NCI-H2196 treated with DMSO at 0.1 percent for 48 hours (cell line): ENCODE measurements around the gene HERC6.
"Not testable (repeated sequence)": the region's sequence is repeated elsewhere in the genome, so short reads cannot be mapped to it uniquely, and the experiment has no call there.

Experiments used
- DNase-seq: peaks from one replicate; lab custom pipeline; 2025; ENCODE audit not compliant: unreplicated experiment; lab: John Stamatoyannopoulos, UW

Gene HERC6

GRCh38 chr4:88378691-88379559 lies at the start of gene HERC6:
Gene HERC6, plus strand, starts transcription at chr4:88378852. Its CDS starts 70 bp downstream, at chr4:88378922.
- peak; percentile 40 for DNase-seq

DNA sequence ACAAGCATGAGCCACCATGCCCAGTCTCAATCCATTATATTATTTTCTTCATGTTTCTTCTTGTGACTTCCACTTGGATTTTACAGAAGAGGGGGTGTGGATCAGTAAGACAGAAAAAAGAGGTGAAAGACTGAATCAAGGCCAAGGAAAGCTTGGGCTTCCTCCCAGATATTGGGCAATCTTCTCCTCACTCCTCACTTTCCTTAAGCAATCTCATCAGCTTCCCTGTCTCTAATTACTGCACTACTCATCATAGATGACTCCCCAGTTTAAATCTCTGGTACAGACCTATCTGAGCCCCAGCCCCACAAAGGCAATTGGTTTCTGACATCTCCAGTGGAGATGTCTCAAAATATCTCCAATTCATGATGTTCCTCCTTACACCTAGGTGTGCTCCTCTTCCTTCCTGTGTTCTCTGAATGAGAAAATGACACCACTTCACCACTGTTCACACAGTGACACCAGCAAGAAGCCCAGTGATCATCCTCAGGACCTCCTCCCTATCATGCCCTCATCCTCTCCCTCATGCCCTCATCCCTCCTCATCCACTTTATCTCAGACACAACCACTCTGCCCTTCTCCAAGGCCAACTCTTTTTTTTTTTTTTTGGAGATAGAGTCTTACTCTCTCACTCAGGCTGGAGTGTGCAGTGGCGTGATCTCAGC lies 44.8 kb upstream of the HERC6 start:
- DNase-seq = no peak

GRCh38 chr4:88335092-88335665 lies 43.5 kb upstream of the HERC6 start:
- no peak for DNase-seq

DNA sequence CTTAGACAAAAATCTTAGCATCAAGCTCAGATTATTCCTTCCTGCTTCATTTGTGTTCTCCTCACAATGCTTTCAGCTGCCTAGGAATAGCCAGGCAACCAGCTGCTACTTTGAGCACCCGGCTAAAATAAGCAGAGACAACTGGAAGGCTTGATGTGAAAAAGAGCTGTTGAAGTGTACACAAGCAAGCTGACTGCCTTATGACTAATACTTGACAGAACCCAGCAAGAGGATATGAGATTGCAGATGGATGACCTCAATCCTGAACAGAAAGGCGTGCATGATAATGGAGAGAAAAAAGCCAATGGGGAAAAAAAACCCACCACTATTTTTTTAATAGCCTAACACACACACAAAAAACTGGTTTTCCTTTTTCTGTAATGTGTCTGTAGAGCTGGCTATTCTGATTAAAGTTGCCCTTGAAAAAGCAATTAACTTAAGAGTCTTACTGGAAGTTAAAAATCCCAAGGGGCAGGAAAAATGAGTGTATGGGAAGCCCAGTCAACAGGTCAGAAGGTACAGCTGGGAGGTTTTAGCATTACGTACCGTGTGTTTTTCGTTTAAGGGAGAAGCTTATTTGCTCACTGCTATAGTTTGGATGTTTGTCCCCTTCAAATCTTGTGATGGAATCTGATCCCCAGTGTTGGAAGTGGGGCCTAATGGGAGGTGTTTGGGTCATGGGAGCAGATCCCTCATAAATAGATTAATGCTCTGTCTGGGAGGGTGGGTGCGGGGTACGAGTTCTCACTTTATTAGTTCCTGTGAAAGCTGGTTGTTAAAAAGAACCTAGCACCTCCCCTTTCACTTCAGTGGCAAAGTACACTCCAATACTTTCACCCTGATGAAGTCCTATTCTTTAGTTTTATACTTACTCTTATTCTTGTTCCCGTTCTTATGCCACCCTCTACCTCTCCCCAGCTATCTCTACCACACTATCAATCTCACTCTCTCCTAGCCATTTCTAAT lies 37.1 kb upstream of the HERC6 start:
- DNase-seq = no peak

- DNase-seq = not testable (repeated sequence)
Measured at GRCh38 chr4:88346902-88347301, 31.8 kb upstream of the HERC6 start.

DNA sequence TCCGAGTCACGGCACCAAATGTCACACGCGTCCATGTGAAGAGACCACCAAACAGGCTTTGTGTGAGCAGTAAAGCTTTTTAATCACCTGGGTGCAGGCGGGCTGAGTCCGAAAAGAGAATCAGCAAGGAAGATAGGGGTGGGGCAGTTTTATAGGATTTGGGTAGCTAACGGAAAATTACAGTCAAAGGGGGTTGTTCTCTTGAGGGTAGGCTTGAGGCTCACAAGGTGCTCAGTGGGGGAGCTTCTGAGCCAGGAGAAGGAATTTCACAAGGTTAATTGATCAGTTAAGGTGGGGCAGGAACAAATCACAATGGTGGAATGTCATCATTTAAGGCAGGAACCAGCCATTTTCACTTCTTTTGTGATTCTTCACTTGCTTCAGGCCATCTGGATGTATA lies 29.9 kb upstream of the HERC6 start:
- not testable (repeated sequence) for DNase-seq

DNA sequence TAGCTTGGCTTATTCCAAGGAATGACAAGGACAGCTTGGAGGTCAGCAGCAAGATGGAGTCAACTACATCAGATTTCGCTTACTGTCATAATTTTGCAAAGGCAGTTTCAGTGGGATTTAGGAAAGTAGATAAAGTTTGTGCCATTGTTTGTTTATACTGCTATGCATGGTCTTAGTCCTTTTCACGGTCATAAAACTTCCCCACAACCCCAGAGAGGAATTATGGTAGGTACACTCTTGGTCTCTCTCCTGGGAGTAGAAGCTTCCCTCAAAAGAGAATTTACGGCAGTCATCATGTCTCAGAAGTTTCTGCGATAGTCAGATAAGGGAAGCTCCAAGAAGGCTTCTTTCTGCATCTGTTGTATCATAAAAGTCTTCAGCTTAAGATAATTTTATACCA lies 27.9 kb upstream of the HERC6 start:
- DNase-seq = no peak

DNA sequence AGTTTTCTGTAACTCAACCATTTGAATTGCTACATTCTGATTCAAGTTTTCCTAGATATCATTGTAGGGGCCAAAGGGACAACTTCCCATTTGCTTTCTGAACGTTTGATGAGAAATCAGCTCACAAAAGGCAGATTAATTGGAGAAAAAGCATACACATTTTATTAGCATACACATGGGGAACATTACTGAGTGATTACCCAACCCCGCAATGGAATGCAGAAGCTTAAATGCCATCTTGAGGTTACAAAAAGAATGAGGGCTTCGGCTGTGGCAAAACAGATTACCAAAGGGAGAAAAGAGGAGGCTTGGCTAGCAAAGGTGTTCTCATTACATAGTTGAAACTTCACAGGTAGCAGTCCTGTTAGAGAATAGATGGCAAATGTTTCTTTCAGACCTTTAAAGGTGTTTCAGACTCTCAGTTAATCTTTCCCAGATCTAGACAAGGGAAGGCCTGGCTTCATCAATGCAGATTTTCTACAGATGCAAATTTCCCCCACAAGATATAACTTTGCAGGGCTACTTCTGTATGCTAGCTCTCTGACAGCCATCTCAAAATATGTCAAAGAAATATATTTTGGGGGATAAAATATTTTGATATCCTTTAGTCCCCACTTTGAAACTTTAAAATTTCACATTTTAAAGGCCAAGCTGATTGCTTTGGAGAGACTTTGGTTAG lies 26.5 kb upstream of the HERC6 start:
- no peak for DNase-seq

- DNase-seq = no peak
Measured at GRCh38 chr4:88353324-88353723, 25.3 kb upstream of the HERC6 start.

DNA sequence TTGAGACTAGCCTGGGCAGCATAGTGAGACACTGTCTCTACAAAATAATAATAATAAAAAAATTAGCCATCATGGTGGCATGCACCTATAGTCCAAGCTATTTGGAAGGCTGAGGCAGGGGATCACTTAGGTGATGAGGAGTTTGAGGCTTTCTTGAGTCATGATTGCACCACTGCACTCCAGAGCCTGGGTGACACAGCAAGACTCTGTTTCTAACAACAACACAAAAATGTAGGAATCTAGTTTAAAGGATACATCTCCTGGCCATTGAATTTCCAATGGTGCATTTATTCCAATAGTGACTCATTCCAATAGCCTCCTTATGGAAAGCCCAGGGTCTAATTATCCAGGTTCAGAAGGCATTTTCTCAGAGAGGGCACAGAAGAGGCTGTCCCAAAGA lies 21.9 kb upstream of the HERC6 start:
- DNase-seq = no peak

GRCh38 chr4:88357262-88357661 lies 21.4 kb upstream of the HERC6 start:
- DNase-seq = no peak

- DNase-seq = no peak
Measured at GRCh38 chr4:88359558-88359957, 19.1 kb upstream of the HERC6 start.

- no peak for DNase-seq
Measured at GRCh38 chr4:88360256-88360655, 18.4 kb upstream of the HERC6 start.

DNA sequence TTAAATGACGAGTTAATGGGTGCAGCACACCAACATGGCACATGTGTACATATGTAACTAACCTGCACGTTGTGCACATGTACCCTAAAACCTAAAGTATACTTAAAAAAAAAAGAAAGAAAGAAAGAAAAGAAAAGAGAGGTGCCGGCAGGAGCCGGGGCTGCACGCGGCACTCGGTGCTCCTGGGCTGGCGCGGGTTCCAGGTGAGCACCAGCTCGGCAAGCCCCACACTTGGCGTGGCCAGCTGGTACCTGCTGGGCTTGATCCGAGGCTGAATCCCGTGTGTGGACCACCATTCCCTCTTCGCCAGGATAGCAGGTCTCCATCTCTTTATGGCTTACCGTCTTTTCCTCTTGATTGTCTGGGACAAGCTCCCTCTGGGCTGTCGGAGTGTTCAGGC lies 17.9 kb upstream of the HERC6 start:
- no peak for DNase-seq

- DNase-seq = not testable (repeated sequence)
Measured at GRCh38 chr4:88361217-88361773, 17.4 kb upstream of the HERC6 start.

- DNase-seq = no peak
Measured at GRCh38 chr4:88366460-88366859, 12.2 kb upstream of the HERC6 start.

DNA sequence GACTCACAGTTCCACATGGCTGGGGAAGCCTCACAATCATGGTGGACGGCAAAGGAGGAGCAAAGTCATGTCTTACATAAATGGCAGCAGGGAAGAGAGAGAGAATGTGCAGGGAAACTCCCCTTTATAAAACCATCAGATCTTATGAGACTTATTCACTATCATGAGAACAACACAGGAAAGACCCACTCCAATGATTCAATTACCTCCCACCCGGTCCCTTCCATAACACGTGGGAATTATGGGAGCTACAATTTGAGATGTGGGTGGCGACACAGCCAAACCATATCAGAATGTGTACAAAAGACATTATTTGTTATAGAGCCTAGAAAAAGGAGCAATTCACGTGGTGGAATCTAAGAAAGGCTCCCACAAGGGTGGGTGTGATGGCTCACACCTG lies 10.8 kb upstream of the HERC6 start:
- DNase-seq = no peak

DNA sequence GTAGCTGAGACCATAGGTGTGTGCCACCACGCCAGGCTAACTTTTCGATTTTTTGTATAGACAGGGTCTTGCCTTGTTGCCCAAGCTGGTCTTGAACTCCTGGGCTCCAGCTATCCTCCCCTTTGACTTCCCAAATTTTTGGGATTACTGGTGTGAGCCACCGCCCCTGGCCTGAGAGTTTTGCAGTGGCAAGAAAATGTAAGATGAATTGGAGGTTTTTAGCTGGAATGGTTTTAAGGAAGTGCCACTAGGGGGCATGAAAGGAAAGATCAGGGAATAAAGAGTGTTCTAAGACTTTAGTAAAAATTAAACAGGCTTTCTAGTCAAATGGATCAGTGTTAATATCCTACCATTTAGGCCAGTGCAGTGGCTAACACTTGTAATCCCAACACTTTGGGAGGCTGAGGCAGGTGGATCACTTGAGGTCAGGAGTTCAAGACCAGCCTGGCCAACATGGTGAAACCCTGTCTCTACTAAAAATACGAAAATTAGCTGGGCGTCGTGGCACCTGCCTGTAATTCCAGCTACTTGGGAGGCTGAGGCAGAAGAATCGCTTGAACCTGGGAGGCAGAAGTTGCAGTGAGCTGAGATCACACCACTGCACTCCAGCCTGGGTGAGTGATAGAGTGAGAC lies 9.4 kb upstream of the HERC6 start:
- DNase-seq = not testable (repeated sequence)

DNA sequence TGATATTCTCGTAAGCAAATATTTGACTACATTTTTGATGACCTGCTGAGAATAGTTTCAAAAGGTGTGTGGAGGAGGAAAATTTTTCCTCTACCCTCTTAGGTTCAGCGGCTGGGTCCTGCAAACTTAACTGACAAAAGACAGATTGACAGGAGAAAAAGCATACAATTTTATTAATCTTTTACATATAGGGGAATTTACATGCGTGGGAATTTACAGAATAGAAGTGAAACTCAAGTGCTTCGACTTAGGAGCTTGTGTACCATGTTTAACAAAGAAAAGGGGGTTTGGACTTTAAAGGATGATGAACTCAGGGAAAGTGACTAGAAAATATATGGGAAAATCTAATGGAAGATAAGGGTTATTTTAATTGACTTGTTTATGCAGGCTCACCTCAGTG lies 2.5 kb downstream of the HERC6 start:
- DNase-seq = no peak

- no peak for DNase-seq
Measured at GRCh38 chr4:88382621-88383020, 4.0 kb downstream of the HERC6 start.
